Hematopoietic multipotent progenitor cell treated with erythropoietin and hydrocortisone succinate and interleukin-3 and kit ligand, for 15 days (in vitro differentiated cells): Measurements from ENCODE around the gene PADI3.
"Not testable (repeated sequence)": the region's sequence is repeated elsewhere in the genome, so short reads cannot be mapped to it uniquely, and the experiment has no call there.

Experiments
- DNase-seq: peaks from one replicate; pipeline ENCODE4 v3.0.0-alpha.2; 2015; ENCODE audit warnings: low spot score

The PADI3 gene

GRCh38 chr1:17304151-17304825 lies 55.4 kb downstream of the PADI3 start:
- no peak for DNase-seq

DNA sequence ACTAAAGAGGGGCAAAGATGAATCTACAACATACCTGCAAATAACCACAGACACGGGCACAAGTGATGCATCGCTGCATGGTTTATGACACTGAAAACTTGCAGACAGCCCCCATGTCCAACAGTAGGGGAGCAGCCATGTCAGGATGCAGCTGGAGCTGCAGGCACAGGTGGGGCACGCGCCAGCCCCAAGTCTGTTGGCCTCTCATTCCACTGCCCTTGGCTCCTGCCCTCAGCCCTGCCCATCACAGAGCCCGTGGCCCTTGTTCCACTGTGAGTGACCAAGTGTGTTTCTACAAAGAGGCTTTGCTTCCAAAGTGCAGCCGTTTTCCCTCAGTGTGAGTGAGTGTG lies 55.9 kb downstream of the PADI3 start:
- DNase-seq: no peak

GRCh38 chr1:17305576-17306095 lies 56.7 kb downstream of the PADI3 start:
- no peak for DNase-seq

GRCh38 chr1:17306407-17306806 lies 57.5 kb downstream of the PADI3 start:
- DNase-seq: no peak

DNA sequence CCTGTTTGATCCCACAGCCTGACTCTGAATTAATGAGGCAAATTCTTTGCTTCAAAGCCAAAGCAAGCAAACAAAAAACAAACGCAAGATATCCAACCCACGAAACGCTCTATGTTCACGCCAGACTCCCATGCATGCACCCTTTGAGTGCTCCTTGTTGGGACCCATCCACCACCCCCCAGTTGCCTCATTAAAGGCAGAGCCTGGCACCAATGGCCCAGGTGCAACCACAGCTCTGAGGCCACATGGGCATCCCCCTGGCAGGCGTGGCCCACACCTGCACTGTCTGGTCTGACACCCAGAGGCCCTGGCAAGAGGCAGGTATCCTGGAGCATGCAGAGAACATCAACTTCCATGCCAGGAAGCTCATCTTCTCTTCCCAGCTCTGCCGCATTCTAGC lies 58.0 kb downstream of the PADI3 start:
- DNase-seq: no peak

GRCh38 chr1:17307329-17307728 lies 58.4 kb downstream of the PADI3 start:
- DNase-seq: no peak

DNA sequence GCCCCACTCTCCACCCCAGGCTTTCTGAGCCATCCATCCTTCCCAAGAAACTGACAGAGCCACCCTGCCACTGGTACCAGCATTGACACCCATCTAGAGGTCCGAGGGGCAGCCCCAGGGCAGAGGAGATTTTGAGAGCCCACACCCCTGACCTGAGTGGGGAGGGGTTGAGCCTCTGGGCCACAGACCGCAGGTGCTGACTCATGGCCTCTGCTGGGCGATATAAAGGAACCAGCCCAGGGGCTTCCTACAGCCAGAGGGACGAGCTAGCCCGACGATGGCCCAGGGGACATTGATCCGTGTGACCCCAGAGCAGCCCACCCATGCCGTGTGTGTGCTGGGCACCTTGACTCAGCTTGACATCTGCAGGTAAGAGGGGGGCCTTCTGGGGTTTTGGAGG lies 59.0 kb downstream of the PADI3 start, which contains the start of gene PADI4:
PADI4 (plus strand) TSS at position 252 of the 400 bp plus-strand sequence; CDS start at position 278, 26 bp downstream.
- no peak for DNase-seq

GRCh38 chr1:17308593-17308992 lies 59.7 kb downstream of the PADI3 start:
- DNase-seq: no peak

GRCh38 chr1:17309426-17310067 lies 60.6 kb downstream of the PADI3 start:
- DNase-seq: no peak

DNA sequence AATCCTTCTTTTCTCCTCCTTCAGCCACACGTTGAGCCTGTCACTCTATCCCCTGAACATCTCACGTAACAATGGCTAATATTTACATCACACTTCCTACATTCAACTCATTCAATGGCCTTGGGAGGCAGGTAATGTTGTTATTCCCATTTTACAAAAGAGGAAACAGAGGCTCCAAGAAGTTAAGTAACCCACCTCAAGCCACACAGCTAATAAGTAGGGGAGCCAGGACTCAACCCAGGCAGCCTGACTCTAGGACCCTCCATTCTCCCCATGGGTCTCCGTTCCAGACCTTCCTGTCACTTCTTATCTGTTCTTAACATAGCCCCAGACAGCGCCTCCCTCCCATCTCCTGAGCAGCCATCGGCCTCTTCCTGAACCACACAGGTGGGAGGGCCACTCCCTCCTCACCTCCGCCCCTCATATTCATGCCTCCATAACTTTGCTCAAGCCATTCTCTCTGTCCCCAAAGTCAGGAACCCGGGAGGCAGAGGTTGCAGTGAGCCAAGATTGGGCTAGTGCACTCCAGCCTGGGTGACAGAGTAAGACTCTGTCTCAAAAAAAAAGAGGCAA lies 61.3 kb downstream of the PADI3 start:
- no peak for DNase-seq

DNA sequence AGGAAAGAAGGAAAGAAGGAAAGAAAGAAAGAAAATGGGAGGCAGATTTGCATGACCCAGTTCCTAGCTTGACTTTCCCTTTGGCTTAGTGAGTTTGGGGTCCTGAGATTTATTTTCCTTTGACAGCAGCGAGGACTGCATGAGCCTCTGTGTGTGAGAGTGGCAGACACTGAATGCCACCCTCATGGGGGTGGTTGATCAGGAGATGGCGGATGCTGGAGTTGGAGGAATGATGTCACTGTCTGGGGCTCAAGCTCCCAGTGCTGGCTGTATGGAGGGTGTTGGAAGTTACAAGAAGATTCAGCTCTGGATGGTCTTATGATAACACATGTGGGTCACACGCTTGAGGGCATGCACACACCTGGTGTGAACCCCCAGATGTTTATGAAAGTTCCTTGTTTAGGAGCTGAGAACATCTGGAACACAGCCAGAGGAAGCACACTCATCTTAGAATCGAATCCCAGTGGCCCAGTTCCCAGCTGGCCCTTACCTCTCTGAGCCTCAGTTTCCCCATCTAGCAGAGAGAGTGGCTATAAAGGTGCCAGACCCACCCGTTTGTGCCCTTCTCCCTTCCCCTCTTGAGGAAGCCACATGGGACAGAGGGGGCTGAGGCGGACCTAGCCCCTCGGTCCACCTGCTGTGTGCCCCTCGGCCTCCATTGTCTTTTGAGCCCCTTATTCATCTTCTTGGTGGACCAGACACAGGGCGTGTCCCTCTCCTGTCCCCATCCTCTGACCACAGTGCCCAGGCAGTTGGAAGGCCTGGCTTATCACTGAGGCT lies 64.8 kb downstream of the PADI3 start:
- no peak for DNase-seq

DNA sequence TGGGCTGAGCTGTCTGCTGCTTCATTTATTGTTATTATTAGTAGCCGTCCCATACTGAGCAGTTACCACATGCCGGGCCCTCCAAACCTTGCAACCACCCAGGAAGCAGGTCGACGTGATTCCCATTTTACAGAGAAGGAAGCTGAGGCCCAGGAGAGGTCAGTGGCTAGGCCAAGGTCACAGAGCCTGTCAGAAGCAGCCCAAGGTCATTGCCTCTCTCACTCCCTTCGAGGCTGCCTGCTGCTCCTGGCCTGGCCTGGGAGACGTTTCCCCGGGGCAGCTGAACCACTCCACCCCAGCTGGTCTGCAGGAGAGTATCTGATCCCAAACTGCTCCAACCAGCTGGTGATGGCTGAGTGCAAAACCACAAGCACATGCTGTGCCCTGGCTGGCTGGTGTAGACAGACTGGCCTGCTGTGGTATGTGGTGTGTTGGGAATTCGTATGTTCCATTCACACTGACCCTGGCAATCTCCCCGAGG lies 65.6 kb downstream of the PADI3 start:
- no peak for DNase-seq

DNA sequence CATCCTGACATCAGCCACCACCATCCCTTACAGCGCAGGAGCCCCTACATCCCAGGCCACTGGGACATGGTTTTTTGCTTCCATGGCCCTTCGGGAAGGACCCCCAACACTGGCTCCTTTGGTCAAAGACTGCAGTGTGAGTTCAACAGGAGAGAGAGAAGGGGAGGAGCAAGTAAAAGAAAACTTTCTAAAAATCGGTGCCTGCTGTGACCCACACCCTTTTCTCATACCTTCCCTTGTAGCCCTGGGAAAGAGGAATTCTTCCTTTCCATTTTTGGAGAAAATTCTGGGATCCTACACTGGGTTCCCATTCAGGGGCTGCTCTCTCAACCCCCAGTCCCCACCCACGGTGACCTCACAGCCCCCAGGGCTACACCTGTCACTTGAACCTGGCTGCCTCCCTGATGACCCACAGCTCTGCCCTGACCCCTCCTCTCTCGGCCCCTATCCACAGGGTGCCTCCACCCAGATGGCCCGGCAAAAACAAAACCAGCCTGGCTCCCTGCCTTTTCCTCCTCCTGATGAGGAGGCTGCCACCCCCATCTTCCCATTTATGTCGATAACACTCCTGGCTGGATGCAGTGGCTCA lies 66.7 kb downstream of the PADI3 start:
- no peak for DNase-seq

GRCh38 chr1:17316704-17317103 lies 67.8 kb downstream of the PADI3 start:
- DNase-seq: no peak

GRCh38 chr1:17318262-17318661 lies 69.4 kb downstream of the PADI3 start:
- no peak for DNase-seq

GRCh38 chr1:17319561-17320350 lies 70.9 kb downstream of the PADI3 start:
- no peak for DNase-seq

DNA sequence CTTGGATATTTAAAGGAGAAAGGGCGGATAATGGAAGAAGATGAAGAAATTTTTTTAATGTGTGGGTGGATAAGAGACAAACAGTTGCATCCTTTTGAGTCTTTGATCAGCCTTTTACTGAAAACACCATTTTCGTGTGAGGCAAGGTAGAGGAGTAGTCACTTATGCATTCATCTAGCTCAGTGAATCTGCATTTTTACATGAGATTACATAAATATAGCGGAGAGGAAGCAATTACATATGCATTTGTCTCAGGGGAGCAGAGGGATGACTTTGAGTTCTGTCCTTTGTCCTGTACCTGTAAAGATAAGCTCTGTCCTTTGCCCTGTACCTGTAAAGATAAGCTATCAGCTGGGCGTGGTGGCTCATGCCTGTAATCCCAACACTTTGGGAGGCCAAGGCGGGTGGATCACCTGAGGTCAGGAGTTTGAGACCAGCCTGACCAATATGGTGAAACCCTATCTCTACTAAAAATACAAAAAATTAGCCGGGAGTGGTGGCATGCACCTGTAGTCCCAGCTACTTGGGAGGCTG lies 73.0 kb downstream of the PADI3 start:
- not testable (repeated sequence) for DNase-seq

- no peak for DNase-seq
These were observed 80.0 kb downstream of the PADI3 start for GRCh38 chr1:17328855-17329254.

GRCh38 chr1:17329610-17330009 lies 80.7 kb downstream of the PADI3 start:
- DNase-seq: no peak

DNA sequence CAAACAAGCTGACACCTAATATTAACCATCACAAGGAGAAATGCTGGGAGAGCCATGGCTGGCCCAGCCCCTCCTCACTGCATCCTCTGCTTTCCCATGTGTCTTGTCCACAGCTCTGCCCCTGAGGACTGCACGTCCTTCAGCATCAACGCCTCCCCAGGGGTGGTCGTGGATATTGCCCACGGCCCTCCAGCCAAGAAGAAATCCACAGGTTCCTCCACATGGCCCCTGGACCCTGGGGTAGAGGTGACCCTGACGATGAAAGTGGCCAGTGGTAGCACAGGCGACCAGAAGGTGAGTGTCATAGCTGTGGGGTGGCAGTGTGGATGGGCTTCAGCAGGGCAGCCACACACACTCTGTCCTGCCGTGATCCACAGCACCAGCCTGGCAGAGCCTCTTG lies 82.0 kb downstream of the PADI3 start:
- no peak for DNase-seq

- no peak for DNase-seq
These were observed 84.2 kb downstream of the PADI3 start for GRCh38 chr1:17333081-17333480.
